Measurements from ENCODE around the gene RASEF. TPM values are rescaled to one million over a fixed set of nuclear protein-coding genes. Genes with fewer than 3 reads are reported as not detected.

The RASEF gene
- total and polyA plus RNA-seq, 2 donors (not counting 1 experiment from before 2014, with no cell fraction given): not detected

DNA sequence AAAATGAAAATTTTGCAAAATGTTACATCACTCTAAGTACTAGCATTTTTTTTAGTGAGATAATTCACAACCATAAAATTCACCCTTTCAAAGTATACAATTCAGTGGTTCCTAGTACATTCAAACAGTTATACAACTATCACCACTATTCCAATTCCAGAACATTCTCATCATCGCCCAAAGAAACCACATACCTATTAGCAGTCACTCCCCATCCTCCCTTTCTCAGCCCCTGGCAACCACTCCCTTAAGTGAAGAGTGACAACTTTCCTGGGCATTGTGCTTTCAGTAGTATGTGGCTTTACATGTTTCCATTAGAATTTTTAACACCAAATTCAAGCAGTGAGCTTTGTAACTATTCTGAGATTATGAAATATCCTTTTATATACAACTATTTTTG, 81.4 kb downstream of the RASEF start:
- ATAC-seq (ENCODE audit: low read depth): no peak
- POLR2A ChIA-PET: no interaction called here
- TF ChIP-seq, protein P1, sequence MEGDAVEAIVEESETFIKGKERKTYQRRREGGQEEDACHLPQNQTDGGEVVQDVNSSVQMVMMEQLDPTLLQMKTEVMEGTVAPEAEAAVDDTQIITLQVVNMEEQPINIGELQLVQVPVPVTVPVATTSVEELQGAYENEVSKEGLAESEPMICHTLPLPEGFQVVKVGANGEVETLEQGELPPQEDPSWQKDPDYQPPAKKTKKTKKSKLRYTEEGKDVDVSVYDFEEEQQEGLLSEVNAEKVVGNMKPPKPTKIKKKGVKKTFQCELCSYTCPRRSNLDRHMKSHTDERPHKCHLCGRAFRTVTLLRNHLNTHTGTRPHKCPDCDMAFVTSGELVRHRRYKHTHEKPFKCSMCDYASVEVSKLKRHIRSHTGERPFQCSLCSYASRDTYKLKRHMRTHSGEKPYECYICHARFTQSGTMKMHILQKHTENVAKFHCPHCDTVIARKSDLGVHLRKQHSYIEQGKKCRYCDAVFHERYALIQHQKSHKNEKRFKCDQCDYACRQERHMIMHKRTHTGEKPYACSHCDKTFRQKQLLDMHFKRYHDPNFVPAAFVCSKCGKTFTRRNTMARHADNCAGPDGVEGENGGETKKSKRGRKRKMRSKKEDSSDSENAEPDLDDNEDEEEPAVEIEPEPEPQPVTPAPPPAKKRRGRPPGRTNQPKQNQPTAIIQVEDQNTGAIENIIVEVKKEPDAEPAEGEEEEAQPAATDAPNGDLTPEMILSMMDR (IDR thresholded peaks at IDR 0.05): no peak
- TF ChIP-seq EZH2 (IDR thresholded peaks at IDR 0.05; ENCODE audit: borderline replicate concordance, insufficient read depth, low read depth, low read length, poor library complexity, severe bottlenecking): no peak
- Mint-ChIP-seq H3K4me1 (peaks cover 6% of the 10 kb centered on the region), H3K27me3 (peaks cover 8% of the 10 kb centered on the region), H3K27ac (no peak overlapping the region), H3K4me3 (no peak overlapping the region), H3K9me3 (ENCODE audit: insufficient read depth) (no peaks in the 10 kb centered on the region)
- Histone ChIP-seq H3K27me3 (replicated peaks in 1 of 4; ENCODE audit: control extremely low read depth in 1 of 4, control insufficient read depth in 3 of 4, insufficient read depth in 4 of 4, low read length in 3 of 4) (peaks cover 0 to 4% (median 0%) of the 10 kb centered on the region in 4 experiments), H2AFZ (ENCODE audit: insufficient read depth, low read depth, low read length, poor library complexity, severe bottlenecking) (no peak overlapping the region), H3K4me2 (replicated peaks; ENCODE audit: low read depth, low read length, poor library complexity, severe bottlenecking) (no peak overlapping the region), H4K20me1 (ENCODE audit: control insufficient read depth, insufficient read depth, low read length, poor library complexity, severe bottlenecking) (no peaks in the 10 kb centered on the region), H3K9me3 (ENCODE audit: control extremely low read depth in 1 of 3, control insufficient read depth in 2 of 3, insufficient read depth in 1 of 3, low read length in 2 of 3) (no peaks in the 10 kb centered on the region), H3K27ac (ENCODE audit: low read length in 2 of 2) (no peak overlapping the region), H3K36me3 (replicated peaks in 1 of 2; ENCODE audit: control extremely low read depth in 1 of 2, control insufficient read depth in 1 of 2, extremely low read depth in 1 of 2, insufficient read depth in 2 of 2, low read length in 1 of 2) (no peaks in the 10 kb centered on the region), H3K4me3 (ENCODE audit: control extremely low read depth in 1 of 5, extremely low read depth in 1 of 5, insufficient read depth in 1 of 5, low read depth in 2 of 5, low read length in 4 of 5) (no peak overlapping the region), H3K9ac (ENCODE audit: low read length) (no peak overlapping the region), H3K4me1 (ENCODE audit: control insufficient read depth in 2 of 2, insufficient read depth in 2 of 2, low read length in 2 of 2) (peaks cover 4 to 15% of the 10 kb centered on the region in 2 donors), H3K79me2 (ENCODE audit: control insufficient read depth, insufficient read depth, low read length) (no peaks in the 10 kb centered on the region)
- intact Hi-C loops (cut with micrococcal nuclease): no loop called here
- 100% methylated on average over 1 of the region's 1 CpG for WGBS (ENCODE audit: insufficient coverage)
- CTCF ChIA-PET: no interaction called here
- DNase-seq: no peak

DNA sequence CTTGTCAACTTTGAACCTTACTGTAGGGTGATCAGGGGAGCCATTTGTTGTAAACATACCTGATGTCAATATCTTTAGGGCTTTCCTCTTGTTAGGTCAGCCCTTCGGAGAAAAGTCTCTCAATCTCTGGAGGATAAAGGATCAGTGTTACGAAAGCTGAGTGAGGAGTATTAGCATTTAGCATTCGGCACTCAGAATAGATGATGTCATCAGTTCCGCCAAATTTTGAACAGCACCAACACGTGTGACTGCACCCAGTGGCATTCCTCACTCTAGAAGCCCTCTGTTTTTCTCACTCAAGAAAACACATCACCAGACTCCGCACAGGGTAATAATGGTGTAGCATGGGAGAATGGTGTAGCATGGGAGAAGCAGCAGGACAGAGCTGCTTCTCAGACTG, 87.8 kb downstream of the RASEF start:
- ATAC-seq (ENCODE audit: low read depth): no peak
- DNase-seq: no peak
- TF ChIP-seq, protein P1 (IDR thresholded peaks at IDR 0.05): no peak
- no peak for TF ChIP-seq EZH2 (IDR thresholded peaks at IDR 0.05; ENCODE audit: borderline replicate concordance, insufficient read depth, low read depth, low read length, poor library complexity, severe bottlenecking)
- Histone ChIP-seq H3K9me3 (ENCODE audit: control extremely low read depth in 1 of 3, control insufficient read depth in 2 of 3, insufficient read depth in 1 of 3, low read length in 2 of 3) (no peaks in the 10 kb centered on the region), H3K9ac (ENCODE audit: low read length) (no peak overlapping the region), H3K4me2 (replicated peaks; ENCODE audit: low read depth, low read length, poor library complexity, severe bottlenecking) (no peak overlapping the region), H2AFZ (ENCODE audit: insufficient read depth, low read depth, low read length, poor library complexity, severe bottlenecking) (no peak overlapping the region), H3K36me3 (replicated peaks in 1 of 2; ENCODE audit: control extremely low read depth in 1 of 2, control insufficient read depth in 1 of 2, extremely low read depth in 1 of 2, insufficient read depth in 2 of 2, low read length in 1 of 2) (no peaks in the 10 kb centered on the region), H3K4me1 (ENCODE audit: control insufficient read depth in 2 of 2, insufficient read depth in 2 of 2, low read length in 2 of 2) (no peaks in the 10 kb centered on the region), H4K20me1 (ENCODE audit: control insufficient read depth, insufficient read depth, low read length, poor library complexity, severe bottlenecking) (no peaks in the 10 kb centered on the region), H3K27me3 (replicated peaks in 1 of 4; ENCODE audit: control extremely low read depth in 1 of 4, control insufficient read depth in 3 of 4, insufficient read depth in 4 of 4, low read length in 3 of 4) (peaks cover 0 to 4% (median 1%) of the 10 kb centered on the region in 4 experiments), H3K79me2 (ENCODE audit: control insufficient read depth, insufficient read depth, low read length) (no peaks in the 10 kb centered on the region), H3K4me3 (ENCODE audit: control extremely low read depth in 1 of 5, extremely low read depth in 1 of 5, insufficient read depth in 1 of 5, low read depth in 2 of 5, low read length in 4 of 5) (no peak overlapping the region), H3K27ac (ENCODE audit: low read length in 2 of 2) (no peak overlapping the region)
- H3K27ac Mint-ChIP-seq: no peak overlapping the region
- H3K4me1 Mint-ChIP-seq: no peaks in the 10 kb centered on the region
- intact Hi-C loops (cut with micrococcal nuclease): no loop called here
- CTCF ChIA-PET: no interaction called here
- POLR2A ChIA-PET: no interaction called here
- no peaks in the 10 kb centered on the region for H3K9me3 Mint-ChIP-seq (ENCODE audit: insufficient read depth)
- 100% methylated on average over 4 of the region's 6 CpGs for WGBS (ENCODE audit: insufficient coverage)
- no peak overlapping the region for H3K4me3 Mint-ChIP-seq
- H3K27me3 Mint-ChIP-seq: peaks cover 8% of the 10 kb centered on the region
